ENCODE results near the gene SIGLEC6. TPM values are rescaled to one million over a fixed set of nuclear protein-coding genes. Genes with fewer than 3 reads are reported as not detected.
"Not testable (repeated sequence)": the region's sequence is repeated elsewhere in the genome, so short reads cannot be mapped to it uniquely, and the experiment has no call there.

SIGLEC6 gene
- total and polyA plus RNA-seq, 12 donors = 0.15 to 0.42 (median 0.21) TPM; not detected in 5

DNA sequence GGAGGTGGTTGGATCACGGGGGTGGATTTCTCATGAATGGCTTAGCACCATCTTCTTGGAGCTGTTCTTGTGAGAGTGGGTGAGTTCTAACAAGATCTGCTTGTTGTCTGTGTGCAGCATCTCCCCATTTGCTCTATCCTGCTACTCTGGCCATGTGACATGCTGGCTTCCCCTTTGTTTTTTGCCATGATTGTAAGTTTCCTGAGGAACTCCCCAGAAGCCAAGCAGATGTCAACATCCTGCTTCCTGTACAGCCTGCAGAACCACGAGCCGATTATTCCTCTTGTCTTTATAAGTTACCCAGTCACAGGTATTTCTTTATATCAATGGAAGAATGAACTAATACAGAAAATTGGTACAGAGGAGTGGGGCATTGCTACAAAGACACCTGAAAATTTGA lies 27.6 kb downstream of the SIGLEC6 start:
- peaks cover 0 to 25% (median 7%) of the 10 kb centered on the region in 7 donors for H3K27me3 ChIP-seq
- 46 to 49% methylated on average over 3 of the region's 3 CpGs for WGBS, 2 donors
- intact Hi-C loops (cut with DNase I) = no loop called here
- peaks cover 0 to 13% (median 3%) of the 10 kb centered on the region in 11 donors for H3K9me3 ChIP-seq
- TF ChIP-seq, protein P1, sequence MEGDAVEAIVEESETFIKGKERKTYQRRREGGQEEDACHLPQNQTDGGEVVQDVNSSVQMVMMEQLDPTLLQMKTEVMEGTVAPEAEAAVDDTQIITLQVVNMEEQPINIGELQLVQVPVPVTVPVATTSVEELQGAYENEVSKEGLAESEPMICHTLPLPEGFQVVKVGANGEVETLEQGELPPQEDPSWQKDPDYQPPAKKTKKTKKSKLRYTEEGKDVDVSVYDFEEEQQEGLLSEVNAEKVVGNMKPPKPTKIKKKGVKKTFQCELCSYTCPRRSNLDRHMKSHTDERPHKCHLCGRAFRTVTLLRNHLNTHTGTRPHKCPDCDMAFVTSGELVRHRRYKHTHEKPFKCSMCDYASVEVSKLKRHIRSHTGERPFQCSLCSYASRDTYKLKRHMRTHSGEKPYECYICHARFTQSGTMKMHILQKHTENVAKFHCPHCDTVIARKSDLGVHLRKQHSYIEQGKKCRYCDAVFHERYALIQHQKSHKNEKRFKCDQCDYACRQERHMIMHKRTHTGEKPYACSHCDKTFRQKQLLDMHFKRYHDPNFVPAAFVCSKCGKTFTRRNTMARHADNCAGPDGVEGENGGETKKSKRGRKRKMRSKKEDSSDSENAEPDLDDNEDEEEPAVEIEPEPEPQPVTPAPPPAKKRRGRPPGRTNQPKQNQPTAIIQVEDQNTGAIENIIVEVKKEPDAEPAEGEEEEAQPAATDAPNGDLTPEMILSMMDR (IDR thresholded peaks at IDR 0.05) = no peak
- H3K36me3 ChIP-seq = no peaks in the 10 kb centered on the region
- no peak overlapping the region for H3K4me3 ChIP-seq
- ATAC-seq = no peak
- H3K4me1 ChIP-seq = peaks cover 0 to 40% (median 0%) of the 10 kb centered on the region in 9 donors
- no peak for DNase-seq
- no peak overlapping the region for H3K27ac ChIP-seq

DNA sequence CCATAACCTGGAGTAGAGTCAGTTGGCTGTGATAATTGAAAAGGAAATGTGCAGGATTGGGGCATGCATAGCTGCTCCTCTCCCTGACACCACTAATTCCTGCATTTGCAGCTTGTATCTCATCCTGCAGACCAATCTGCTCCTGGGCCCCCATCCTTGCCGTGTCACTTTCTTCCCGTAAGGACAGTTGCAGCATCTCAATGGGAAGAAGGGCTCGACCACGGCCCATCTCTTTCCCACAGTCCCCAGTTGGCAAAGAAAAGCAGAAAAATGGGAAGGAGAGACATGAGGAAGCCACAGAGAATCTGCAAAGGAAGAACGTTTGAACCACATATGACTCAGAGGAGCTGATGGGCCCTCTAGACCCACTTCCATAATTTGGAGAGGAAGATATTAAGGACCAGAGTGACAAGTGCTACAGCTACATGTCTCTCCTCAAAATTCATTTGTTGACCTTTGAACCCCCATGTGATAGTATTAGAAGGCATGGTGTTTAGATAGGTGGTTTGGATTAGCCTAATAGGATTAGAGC lies 28.1 kb downstream of the SIGLEC6 start:
- intact Hi-C loops (cut with DNase I) = no loop called here
- ATAC-seq (peak in 2 of 8 donors; percentile 28 to 46), DNase-seq (no peak)
- Histone ChIP-seq H3K36me3 (no peaks in the 10 kb centered on the region), H3K9me3 (peaks cover 0 to 13% (median 3%) of the 10 kb centered on the region in 11 donors), H3K4me1 (peaks cover 0 to 39% (median 0%) of the 10 kb centered on the region in 9 donors), H3K4me3 (no peak overlapping the region), H3K27ac (peak overlapping the region in 1 of 10 donors; percentile 8), H3K27me3 (peaks cover 0 to 21% (median 4%) of the 10 kb centered on the region in 7 donors)
- 70 to 85% methylated on average over 5 of the region's 5 CpGs for WGBS, 2 donors
- TF ChIP-seq, protein P1 (IDR thresholded peaks at IDR 0.05) = no peak

DNA sequence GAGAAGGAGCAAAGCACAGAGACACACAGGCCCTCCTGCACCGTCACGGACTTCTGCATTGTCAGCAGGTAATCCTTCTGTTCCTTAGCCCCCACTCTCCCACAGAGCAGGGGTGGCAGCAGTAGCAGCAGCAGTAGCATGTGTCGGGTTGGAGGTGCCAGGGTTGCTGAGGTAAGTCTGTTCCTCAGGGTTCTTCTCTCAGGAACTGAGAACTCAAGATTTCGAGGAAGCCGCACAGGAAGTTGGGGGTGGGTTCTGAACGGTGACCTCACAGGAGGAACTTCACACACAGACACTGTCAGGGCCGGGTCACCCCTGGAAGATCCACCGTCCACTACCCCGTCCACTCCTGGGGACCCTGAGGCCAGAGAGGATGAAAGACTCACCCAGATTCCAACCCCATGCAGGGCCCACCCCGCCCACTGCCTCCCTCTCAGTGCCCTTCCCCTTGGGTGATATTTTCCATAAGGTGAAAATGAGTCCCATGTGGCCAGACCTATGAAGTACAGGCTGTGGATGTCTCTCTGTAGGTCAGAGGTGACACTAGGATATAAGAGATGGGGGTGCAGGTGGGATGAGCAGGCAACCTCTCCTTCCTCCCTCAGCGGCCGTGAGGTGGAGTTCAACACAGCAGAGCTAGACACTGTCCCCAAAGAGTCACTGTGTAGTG lies 29.7 kb downstream of the SIGLEC6 start, which contains the start of gene SIGLEC12:
Gene SIGLEC12, minus strand, starts transcription at position 207 of the 670 bp plus-strand sequence. Its CDS starts 67 bp downstream, at position 140.
- ATAC-seq (peak in 6 of 8 donors; percentile 29 to 66 (median 55)), DNase-seq (peak in 1 of 2 donors; percentile 17)
- no peaks in the 10 kb centered on the region for H3K36me3 ChIP-seq
- intact Hi-C loops (cut with DNase I) = no loop called here
- TF ChIP-seq, protein P1 (IDR thresholded peaks at IDR 0.05) = no peak
- H3K4me1 ChIP-seq = peaks cover 0 to 30% (median 0%) of the 10 kb centered on the region in 9 donors
- H3K4me3 ChIP-seq = no peak within 1 kb of the TSS
- WGBS, 2 donors = 67 to 75% methylated on average over 12 of the region's 12 CpGs
- peaks cover 0 to 19% (median 4%) of the 10 kb centered on the region in 7 donors for H3K27me3 ChIP-seq
- H3K9me3 ChIP-seq = peaks cover 0 to 13% (median 3%) of the 10 kb centered on the region in 11 donors
- H3K27ac ChIP-seq = peak within 1 kb of the TSS in 1 of 10 donors; percentile 26

DNA sequence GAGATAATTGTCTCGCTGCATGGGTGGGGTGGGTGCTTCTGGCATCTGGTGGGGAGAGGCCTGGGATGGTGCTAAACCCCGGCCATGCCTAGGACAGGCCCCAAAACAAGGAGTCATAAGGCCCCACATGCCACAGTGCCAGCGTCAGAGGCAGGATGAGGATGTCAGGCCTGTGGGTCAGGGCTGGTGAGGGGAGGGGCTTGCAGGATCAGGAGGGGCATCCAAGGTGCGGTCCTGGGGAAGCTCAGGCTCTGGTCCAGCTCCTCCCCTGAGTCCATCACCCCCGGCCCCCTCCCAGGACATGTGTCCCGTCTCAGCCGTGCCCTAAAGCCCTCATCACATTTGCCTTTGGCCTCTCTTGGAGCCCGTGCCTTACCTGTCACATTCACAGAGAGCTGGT lies 30.5 kb downstream of the SIGLEC6 start:
- H3K27me3 ChIP-seq = peaks cover 0 to 20% (median 4%) of the 10 kb centered on the region in 7 donors
- intact Hi-C loops (cut with DNase I); H3K4me3 ChIP-seq; DNase-seq; H3K27ac ChIP-seq; ATAC-seq; H3K36me3 ChIP-seq: not testable (repeated sequence)
- peaks cover 0 to 26% (median 0%) of the 10 kb centered on the region in 9 donors for H3K4me1 ChIP-seq
- 57 to 63% methylated on average over 7 to 8 of the region's 8 CpGs for WGBS, 2 donors
- H3K9me3 ChIP-seq = peaks cover 0 to 13% (median 3%) of the 10 kb centered on the region in 11 donors
